NCI-H510A (cell line): Measurements from ENCODE around the gene ABCB8.

Source experiments
- DNase-seq: peaks from one replicate; lab custom pipeline; 2025; lab: John Stamatoyannopoulos, UW

ABCB8 gene

GRCh38 chr7:151028131-151028947, at the start of gene ABCB8:
Gene ABCB8, plus strand, starts transcription at chr7:151028450. Its CDS starts 66 bp downstream, at chr7:151028516.
- DNase-seq, result peak; percentile 78

- no peak for DNase-seq
Observed at GRCh38 chr7:150979713-150980390, 48.4 kb upstream of the ABCB8 start.

DNA sequence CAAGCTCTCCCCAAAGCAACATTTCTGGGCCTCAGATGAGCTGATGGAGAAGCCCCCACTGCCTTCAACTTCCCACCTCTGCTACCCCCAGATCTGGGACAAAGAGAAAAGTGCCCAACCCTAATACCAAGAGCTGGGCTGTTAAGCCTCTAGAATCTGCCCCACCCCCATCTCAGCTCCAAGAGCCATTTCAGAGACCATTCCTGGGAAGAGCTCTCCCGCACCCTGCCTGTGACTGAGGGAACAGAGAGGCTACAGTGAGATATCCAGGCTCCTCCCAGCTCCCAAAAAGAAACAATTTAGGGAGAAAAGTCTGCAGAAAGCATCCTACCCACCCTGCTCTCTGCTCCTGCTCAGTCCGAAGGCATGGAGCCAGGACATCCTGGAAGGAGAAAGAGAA, 47.6 kb upstream of the ABCB8 start:
- no peak for DNase-seq

GRCh38 chr7:150981644-150982043, 46.6 kb upstream of the ABCB8 start:
- no peak for DNase-seq

- no peak for DNase-seq
Observed at GRCh38 chr7:150982351-150982750, 45.9 kb upstream of the ABCB8 start.

GRCh38 chr7:150983893-150984368, 44.3 kb upstream of the ABCB8 start:
- no peak for DNase-seq

DNA sequence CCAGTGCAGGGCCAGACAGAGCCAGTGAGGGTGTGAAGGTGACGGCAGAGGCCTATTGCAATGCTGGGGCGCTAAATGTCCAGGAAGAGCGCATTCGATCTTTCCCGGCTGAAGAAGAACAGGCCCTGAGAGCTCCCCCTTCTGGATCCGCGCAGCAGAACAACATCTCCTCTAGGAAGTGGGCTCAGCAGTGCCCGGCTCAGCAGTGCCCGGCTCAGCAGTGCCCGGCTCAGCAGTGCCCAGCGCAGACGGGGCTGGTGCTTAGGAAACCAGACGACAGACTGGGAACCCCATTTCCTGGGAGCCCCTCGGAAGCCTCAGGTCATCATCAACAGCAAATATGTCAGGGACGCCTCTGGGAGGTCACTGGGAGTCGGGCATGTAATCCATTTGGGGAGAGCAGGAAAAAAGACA, 42.1 kb upstream of the ABCB8 start:
- DNase-seq, result peak; percentile 43

- no peak for DNase-seq
Observed at GRCh38 chr7:150986556-150986955, 41.7 kb upstream of the ABCB8 start.

DNA sequence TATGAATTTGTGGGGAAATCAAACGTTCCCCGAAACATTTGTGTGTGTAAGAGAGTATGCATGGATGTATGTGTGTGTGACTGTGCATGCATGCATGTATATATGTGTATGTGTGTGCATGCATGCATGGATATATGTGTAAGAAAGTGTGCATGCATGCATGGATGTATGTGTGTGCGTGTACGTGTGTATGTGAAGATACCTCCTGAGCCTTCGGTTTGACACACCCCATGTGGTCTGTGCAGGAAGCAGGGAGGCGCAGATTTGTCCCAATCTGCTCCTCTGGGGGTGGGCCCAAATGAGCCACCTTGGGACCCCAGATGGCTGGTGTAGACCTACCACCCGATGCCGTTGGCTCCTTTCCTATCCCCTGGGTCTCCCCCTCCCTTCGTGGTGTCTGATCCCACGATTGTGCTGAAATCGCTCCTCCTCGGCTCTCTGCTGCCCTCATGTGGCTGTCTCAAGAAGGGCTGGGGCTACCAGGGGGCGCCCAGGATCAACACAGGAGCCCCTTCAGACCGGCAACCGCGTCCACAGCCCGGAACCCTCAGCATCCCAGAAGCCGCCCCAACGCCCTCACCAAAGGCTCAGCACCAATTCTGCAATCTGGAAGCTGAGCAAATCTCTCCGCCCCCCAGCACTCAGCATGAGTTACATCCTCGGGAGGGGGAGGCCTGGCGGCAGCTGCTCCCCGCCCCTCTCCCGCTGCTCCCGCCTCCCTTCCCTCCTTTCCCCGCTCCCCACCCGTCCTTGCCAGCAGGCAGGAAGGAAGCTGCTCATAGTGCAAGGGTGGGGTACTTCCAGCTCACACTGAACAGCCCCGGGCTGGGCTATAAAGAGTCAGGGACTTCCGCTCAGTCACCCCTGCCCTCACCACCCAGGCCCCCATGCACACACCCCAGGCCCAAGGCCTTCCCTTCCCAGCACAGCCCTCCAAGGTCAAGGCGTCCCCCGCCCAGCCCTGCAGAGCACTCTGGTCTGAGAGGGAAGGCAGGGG, 39.7 kb upstream of the ABCB8 start:
- no peak for DNase-seq

GRCh38 chr7:150989456-150989855, 38.8 kb upstream of the ABCB8 start:
- DNase-seq, result no peak

GRCh38 chr7:150990416-150991186, 37.6 kb upstream of the ABCB8 start, which contains the start of gene NOS3:
Gene NOS3, plus strand, starts transcription at chr7:150991017. Its CDS starts 2,787 bp downstream, at chr7:150993804.
- DNase-seq, result no peak

GRCh38 chr7:150992051-150992640, 36.1 kb upstream of the ABCB8 start:
- DNase-seq, result no peak

DNA sequence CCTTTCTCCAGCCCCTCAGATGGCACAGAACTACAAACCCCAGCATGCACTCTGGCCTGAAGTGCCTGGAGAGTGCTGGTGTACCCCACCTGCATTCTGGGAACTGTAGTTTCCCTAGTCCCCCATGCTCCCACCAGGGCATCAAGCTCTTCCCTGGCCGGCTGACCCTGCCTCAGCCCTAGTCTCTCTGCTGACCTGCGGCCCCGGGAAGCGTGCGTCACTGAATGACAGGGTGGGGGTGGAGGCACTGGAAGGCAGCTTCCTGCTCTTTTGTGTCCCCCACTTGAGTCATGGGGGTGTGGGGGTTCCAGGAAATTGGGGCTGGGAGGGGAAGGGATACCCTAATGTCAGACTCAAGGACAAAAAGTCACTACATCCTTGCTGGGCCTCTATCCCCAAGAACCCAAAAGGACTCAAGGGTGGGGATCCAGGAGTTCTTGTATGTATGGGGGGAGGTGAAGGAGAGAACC, 35.4 kb upstream of the ABCB8 start:
- no peak for DNase-seq

GRCh38 chr7:150993511-150993910, 34.7 kb upstream of the ABCB8 start:
- DNase-seq, result no peak

DNA sequence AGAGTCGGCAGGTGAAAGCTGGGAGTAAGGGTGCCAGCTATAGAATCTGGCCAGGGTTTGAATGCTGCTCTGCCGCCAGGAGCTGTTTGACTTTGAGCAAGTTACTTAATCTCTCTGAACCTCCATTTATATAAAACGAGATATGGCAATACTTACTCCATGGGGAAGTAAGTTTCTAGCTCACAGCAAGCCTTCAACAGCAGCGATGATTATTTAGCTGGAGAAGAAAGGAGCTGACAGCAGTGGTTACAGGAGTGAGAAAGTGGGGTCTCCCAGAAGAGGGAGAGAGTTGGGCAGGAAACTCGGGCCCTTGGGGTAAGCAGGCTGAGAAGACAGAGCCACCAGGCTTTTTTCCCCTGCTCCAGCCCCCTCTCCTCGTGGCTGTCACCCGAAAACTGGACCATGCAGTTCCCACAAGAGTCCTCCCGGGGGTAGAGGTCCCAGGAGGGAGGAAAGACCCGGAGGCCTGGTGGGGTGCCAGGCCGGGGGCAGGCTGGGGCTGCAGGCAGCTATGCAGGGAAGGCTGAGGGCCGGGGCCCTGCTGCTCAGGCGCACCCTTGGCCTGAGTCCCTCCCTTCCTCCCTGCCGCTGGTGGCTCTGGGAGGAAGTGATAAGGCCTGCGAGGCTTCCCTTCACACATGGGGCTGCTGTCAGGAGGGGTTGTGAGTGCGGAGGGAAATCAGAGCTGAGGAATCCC, 34.0 kb upstream of the ABCB8 start:
- no peak for DNase-seq

GRCh38 chr7:150994838-150995510, 33.3 kb upstream of the ABCB8 start:
- no peak for DNase-seq

- no peak for DNase-seq
Observed at GRCh38 chr7:150996376-150997074, 31.7 kb upstream of the ABCB8 start.

DNA sequence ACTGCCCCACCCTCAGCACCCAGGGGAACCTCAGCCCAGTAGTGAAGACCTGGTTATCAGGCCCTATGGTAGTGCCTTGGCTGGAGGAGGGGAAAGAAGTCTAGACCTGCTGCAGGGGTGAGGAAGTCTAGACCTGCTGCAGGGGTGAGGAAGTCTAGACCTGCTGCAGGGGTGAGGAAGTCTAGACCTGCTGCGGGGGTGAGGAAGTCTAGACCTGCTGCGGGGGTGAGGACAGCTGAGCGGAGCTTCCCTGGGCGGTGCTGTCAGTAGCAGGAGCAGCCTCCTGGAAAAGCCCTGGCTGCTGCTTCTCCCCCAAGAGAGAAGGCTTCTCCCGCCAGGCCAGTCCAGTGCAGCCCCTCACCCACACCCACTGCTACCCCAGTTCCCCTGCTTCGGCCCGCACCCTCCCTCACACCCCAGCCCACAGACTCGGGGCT, 31.2 kb upstream of the ABCB8 start:
- no peak for DNase-seq

DNA sequence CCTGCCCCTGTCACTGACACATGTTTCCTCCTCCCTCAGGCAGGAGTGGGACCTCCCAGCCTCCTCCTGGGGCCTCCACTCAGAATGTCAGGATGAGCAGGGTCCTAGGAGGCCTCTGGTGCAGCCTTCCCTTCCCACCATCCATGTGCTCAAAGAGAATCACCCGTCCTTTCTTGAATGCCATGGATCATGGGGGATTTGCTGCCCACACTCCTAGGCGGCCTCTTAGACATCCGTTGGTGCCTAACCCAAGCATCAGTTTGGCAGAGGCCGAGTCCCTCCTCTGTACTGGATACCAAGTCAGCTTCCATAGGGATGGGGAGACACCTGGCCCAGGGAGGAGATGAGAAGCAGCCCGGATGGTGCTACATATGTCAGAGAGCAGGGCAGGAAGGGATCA, 30.4 kb upstream of the ABCB8 start:
- no peak for DNase-seq
